ENCODE results near the gene RHBG.
A peak's percentile ranks its signal among the peaks of the same experiment; 100 is the strongest.

- no peak for TF ChIP-seq CTCF (conservative IDR thresholded peaks at IDR 0.05; ENCODE audit: low read depth in 2 of 2)
- peak; percentile 47 for TF ChIP-seq EZH2 (IDR thresholded peaks at IDR 0.05; ENCODE audit: low read depth, unreplicated experiment)
- TF ChIP-seq EZH2phosphoT487 (IDR thresholded peaks at IDR 0.05; ENCODE audit: unreplicated experiment): no peak
- no peak for TF ChIP-seq ETS1 (IDR thresholded peaks at IDR 0.05)
- no peak for TF ChIP-seq ZNF114 (CRISPR knock-in tag; IDR thresholded peaks at IDR 0.05)
- TF ChIP-seq POLR2AphosphoS5 (IDR thresholded peaks at IDR 0.05; ENCODE audit: low read depth): no peak
- no peak for TF ChIP-seq JUNB (IDR thresholded peaks at IDR 0.05; ENCODE audit: unreplicated experiment)
These were observed 59.8 kb downstream of the RHBG start for GRCh38 chr1:156428746-156429288.

Measured in GM23338 (cell line).